Thoracic aorta (tissue), 2 donors: ENCODE results near the gene HEXD. TPM values are rescaled to one million over a fixed set of nuclear protein-coding genes. Genes with fewer than 3 reads are reported as not detected.

Experiments
- ATAC-seq: fragments of 150-250 bp; one replicate; pipeline ENCODE4 v1.8.0; 2017; ENCODE audit warnings: low read depth; ENCODE audit not compliant: insufficient number of reproducible peaks, low FRiP score
- DNase-seq: peaks from one replicate; pipeline ENCODE4 v3.0.0-alpha.2; 2020; ENCODE audit warnings: low spot score
- H3K27ac ChIP-seq, 2 donors: fragments of 200-600 bp; sonication (generic); 1 replicate in 1 of 2; 2 replicates in 1 of 2; pipeline ENCODE4 v1.5.1; 2016; ENCODE audit warnings: mild to moderate bottlenecking in 2 of 2, moderate library complexity in 2 of 2
- H3K27me3 ChIP-seq: fragments of 200-600 bp; sonication (generic); replicated peaks from 2 replicates; pipeline ENCODE4 v1.6.0; 2016; ENCODE audit warnings: mild to moderate bottlenecking; ENCODE audit not compliant: insufficient read depth
- H3K36me3 ChIP-seq: fragments of 200-600 bp; sonication (generic); one replicate; pipeline ENCODE4 v1.5.1; 2016
- H3K4me1 ChIP-seq, 2 donors: fragments of 200-600 bp; sonication (generic); 1 replicate in 1 of 2; 2 replicates in 1 of 2; pipeline versions ENCODE4 v1.5.1 to v1.6.0; 2016; ENCODE audit warnings: low read depth in 2 of 2, mild to moderate bottlenecking in 1 of 2; ENCODE audit not compliant: control insufficient read depth in 1 of 2
- H3K4me3 ChIP-seq: fragments of 200-600 bp; sonication (generic); 2 replicates; pipeline ENCODE4 v1.5.1; 2016; ENCODE audit warnings: mild to moderate bottlenecking
- H3K9me3 ChIP-seq: fragments of 200-600 bp; sonication (generic); 2 replicates; pipeline ENCODE4 v1.5.1; 2016
- total RNA-seq, 2 donors: library from RNA; depleted of rRNA; stranded (reverse); fragments of >200 nt; gene quantifications; one replicate each; pipeline versions ENCODE4 v1.1.0 to v1.2.3, GENCODE V29; 2016
- TF ChIP-seq, protein P1 (sequence below): fragments of 200-600 bp; sonication (generic); IDR thresholded peaks from one replicate; pipeline ENCODE4 v1.5.1; 2019; ENCODE audit warnings: antibody characterized with exemption

The HEXD gene
- total RNA-seq, 2 donors from 2014 or later: 31.4 to 34.7 TPM

DNA sequence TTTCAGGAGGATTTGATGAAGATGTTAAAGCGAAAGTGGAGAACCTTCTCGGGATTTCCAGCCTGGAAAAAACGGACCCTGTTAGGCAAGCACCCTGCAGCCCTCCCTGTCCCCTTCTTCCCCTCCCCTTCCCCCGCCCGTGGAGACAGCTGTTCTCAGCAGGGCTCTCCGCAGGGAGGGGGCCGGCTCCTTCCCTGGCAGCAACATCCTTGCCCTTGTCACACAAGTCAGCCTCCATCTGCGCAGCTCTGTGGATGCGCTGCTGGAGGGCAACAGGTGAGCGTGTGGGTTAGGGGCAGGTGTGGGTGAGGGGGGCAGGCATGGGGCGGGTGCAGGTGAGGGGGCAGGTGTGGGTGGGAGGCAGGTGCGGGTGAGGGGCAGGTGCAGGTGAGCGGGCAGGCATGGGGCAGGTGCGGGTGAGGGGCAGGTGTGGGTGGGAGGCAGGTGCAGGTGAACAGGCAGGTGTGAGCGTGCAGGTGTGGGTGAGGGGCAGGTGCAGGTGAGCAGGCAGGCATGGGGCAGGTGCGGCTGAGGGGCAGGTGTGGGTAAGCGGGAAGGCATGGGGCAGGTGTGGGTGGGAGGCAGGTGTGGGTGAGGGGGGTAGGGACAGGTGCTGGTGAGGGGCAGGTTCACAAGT is 23.0 kb downstream of the HEXD start:
- peaks cover 8 to 11% of the 10 kb centered on the region in 2 donors for H3K4me1 ChIP-seq
- no peaks in the 10 kb centered on the region for H3K27me3 ChIP-seq
- H3K36me3 ChIP-seq: peaks cover 9% of the 10 kb centered on the region
- no peaks in the 10 kb centered on the region for H3K9me3 ChIP-seq
- no peak overlapping the region for H3K27ac ChIP-seq
- DNase-seq (no peak), ATAC-seq (no peak)
- H3K4me3 ChIP-seq: no peak overlapping the region
- TF ChIP-seq, protein P1, sequence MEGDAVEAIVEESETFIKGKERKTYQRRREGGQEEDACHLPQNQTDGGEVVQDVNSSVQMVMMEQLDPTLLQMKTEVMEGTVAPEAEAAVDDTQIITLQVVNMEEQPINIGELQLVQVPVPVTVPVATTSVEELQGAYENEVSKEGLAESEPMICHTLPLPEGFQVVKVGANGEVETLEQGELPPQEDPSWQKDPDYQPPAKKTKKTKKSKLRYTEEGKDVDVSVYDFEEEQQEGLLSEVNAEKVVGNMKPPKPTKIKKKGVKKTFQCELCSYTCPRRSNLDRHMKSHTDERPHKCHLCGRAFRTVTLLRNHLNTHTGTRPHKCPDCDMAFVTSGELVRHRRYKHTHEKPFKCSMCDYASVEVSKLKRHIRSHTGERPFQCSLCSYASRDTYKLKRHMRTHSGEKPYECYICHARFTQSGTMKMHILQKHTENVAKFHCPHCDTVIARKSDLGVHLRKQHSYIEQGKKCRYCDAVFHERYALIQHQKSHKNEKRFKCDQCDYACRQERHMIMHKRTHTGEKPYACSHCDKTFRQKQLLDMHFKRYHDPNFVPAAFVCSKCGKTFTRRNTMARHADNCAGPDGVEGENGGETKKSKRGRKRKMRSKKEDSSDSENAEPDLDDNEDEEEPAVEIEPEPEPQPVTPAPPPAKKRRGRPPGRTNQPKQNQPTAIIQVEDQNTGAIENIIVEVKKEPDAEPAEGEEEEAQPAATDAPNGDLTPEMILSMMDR: no peak

DNA sequence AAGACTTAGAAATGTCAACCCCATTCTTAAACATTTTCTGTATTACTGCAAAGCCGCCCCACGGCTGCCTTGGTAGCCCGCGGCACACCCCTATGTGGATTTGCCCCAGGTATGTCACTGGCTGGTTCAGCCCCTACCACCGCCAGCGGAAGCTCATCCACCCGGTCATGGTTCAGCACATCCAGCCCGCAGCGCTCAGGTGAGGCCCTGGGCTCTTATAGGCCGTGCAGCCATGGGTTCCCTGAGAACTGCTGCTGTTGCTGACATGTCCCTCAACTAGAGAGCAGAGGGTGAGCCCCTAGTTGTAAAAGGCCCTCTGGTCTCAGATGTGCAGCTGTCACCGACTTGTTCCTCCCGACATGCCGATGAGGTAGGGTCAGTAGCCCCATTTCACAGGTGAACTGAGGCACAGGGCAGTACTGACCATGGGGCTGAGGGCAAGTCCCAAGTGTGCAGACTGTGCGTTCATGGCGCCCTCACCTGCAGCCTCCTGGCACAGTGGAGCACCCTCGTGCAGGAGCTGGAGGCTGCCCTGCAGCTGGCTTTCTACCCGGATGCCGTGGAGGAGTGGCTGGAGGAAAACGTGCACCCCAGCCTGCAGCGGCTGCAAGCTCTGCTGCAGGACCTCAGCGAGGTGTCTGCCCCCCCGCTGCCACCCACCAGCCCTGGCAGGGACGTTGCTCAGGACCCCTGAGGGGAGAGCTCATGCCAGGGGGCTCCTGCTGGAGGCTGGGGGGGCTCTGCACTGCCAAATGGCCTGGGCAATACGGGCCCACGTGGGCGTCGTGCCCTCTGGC is 23.7 kb downstream of the HEXD start:
- ATAC-seq (no peak), DNase-seq (no peak)
- Histone ChIP-seq H3K4me3 (no peak overlapping the region), H3K27ac (no peak overlapping the region), H3K4me1 (peaks cover 8 to 17% of the 10 kb centered on the region in 2 donors), H3K36me3 (peaks cover 9% of the 10 kb centered on the region), H3K27me3 (no peaks in the 10 kb centered on the region), H3K9me3 (no peaks in the 10 kb centered on the region)
- TF ChIP-seq, protein P1: no peak

DNA sequence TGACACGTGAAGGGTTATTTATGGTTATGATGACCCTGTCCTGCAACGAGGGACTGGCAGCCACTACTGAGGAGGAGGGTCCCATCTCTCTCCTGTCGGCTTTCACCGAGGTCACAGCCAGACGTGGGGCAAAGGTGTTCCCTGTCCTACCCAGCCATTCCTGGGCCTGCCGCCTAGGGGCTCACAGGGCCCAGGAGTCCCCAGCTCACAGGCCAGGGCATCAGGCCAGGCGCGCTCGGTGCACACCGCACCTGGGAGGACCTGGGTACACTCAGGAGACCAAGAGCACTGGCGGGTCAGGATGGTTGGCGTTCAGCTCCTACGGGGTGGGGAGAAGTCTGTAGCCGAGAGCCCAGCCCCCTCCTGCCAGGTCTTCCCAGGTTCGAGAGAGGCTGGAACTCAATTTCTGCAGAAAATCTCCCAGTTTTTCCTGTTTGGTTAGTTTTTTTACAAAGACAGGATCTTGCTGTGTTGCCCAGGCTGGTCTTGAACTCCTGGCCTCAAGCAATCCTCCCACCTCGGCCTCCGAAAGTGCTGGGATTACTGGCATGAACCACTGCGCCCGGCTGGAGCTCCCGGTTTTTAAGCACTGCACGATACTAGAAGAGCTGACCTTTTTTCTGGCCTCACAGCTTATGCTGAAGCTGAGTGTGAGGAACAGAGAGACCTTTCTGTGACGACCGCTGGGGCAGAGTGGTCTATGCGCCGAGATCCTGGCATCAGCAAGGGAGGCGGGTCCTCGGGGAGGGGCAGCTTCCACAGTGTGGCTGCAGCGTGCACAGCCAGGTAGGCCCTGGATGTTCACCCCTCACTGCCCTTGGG is 24.7 kb downstream of the HEXD start:
- ATAC-seq (no peak), DNase-seq (no peak)
- TF ChIP-seq, protein P1: no peak
- peaks cover 8 to 17% of the 10 kb centered on the region in 2 donors for H3K4me1 ChIP-seq
- H3K27me3 ChIP-seq: no peaks in the 10 kb centered on the region
- H3K36me3 ChIP-seq: peaks cover 9% of the 10 kb centered on the region
- H3K9me3 ChIP-seq: no peaks in the 10 kb centered on the region
- H3K27ac ChIP-seq: no peak overlapping the region
- no peak overlapping the region for H3K4me3 ChIP-seq

DNA sequence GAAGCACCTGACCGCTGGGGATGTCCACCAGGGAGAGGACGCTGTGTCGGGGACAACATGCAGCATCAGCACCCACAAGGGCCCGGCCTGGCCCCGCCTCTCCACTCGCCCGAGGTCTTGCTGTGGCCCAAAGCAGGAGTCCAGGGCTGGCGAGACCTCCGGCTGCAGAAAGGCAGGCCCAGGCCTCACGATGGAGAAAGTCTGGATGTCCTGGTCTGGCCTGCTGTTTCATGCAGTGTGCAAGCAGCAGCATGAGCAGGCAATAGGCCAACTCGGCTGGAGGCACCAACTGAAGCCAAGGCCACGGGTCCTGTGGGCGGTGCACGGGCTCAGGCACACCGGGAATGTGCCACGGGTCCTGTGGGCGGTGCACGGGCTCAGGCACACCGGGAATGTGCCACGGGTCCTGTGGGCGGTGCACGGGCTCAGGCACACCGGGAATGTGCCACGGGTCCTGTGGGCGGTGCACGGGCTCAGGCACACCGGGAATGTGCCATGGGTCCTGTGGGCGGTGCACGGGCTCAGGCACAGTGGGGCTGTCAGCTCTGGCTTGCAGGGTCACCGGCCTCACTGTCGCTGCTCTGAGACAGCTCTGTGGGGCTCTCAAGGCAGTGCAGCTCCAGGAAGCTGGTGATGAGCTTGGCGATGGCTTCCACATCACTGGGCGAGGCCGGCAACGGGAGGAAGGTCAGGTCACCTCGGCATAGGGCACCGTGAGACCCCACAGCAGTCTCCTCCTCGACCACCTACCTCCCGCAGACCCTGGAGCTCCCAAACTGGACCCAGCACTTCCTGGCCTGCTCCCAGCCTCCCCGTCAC is 25.5 kb downstream of the HEXD start:
- TF ChIP-seq, protein P1: no peak
- Histone ChIP-seq H3K36me3 (peaks cover 9% of the 10 kb centered on the region), H3K27me3 (no peaks in the 10 kb centered on the region), H3K27ac (no peak overlapping the region), H3K9me3 (no peaks in the 10 kb centered on the region), H3K4me3 (no peak overlapping the region), H3K4me1 (peaks cover 8 to 17% of the 10 kb centered on the region in 2 donors)
- ATAC-seq (no peak), DNase-seq (no peak)
